CD4-positive, alpha-beta T cell (primary cell): ENCODE results near the gene TRMT112. TPM values are rescaled to one million over a fixed set of nuclear protein-coding genes. Genes with fewer than 3 reads are reported as not detected.
A peak's percentile ranks its signal among the peaks of the same experiment; 100 is the strongest.

Experiments used
- ATAC-seq: fragments of 200-7000 bp; cut with Tn5 transposase; one replicate; pipeline ENCODE4 v1.10.0; 2022; ENCODE audit warnings: mild to moderate bottlenecking; ENCODE audit not compliant: poor library complexity
- CTCF ChIA-PET: fragments of 350-600 bp; sonication (Branson Sonifier 250); formaldehyde crosslinking; loops from one replicate; lab custom pipeline; 2021; ENCODE audit warnings: antibody characterized with exemption, inconsistent platforms; lab: Charles Lee
- POLR2A ChIA-PET: fragments of 350-600 bp; sonication (Branson Sonifier 250); formaldehyde crosslinking; loops from one replicate; lab custom pipeline; 2021; ENCODE audit warnings: antibody characterized with exemption, inconsistent platforms; lab: Charles Lee
- DNase-seq, 14 experiments: peaks; one replicate each; pipeline ENCODE4 v3.0.0-alpha.2; 2013 to 2020; ENCODE audit warnings: mixed read lengths in 2 of 14
- H3K27ac ChIP-seq, 2 donors: one replicate each; pipeline versions ENCODE4 v1.5.1 to v1.7.0; 2013; ENCODE audit warnings: low read length in 2 of 2, low read depth in 1 of 2, mild to moderate bottlenecking in 1 of 2
- H3K27me3 ChIP-seq, 2 experiments: 1 replicate in 1 of 2; 2 replicates in 1 of 2; pipeline versions ENCODE4 v1.6.1 to v1.7.0; 2013; ENCODE audit warnings: low read length in 2 of 2, control low read depth in 1 of 2, mild to moderate bottlenecking in 1 of 2, moderate library complexity in 1 of 2; ENCODE audit not compliant: insufficient read depth in 2 of 2, control insufficient read depth in 1 of 2
- H3K36me3 ChIP-seq: one replicate; pipeline ENCODE4 v1.6.1; 2013; ENCODE audit warnings: low read length, control low read depth; ENCODE audit not compliant: insufficient read depth
- H3K4me1 ChIP-seq: one replicate; pipeline ENCODE4 v1.6.1; 2013; ENCODE audit warnings: low read length, control low read depth; ENCODE audit not compliant: insufficient read depth
- H3K4me3 ChIP-seq: one replicate; pipeline ENCODE4 v1.5.1; 2013; ENCODE audit warnings: mild to moderate bottlenecking, low read length, moderate library complexity
- H3K9me3 ChIP-seq, 2 experiments: 1 replicate in 1 of 2; 2 replicates in 1 of 2; pipeline versions ENCODE4 v1.6.1 to v1.7.0; 2013; ENCODE audit warnings: low read length in 2 of 2, mild to moderate bottlenecking in 2 of 2, control low read depth in 1 of 2, moderate library complexity in 1 of 2; ENCODE audit not compliant: control insufficient read depth in 1 of 2, insufficient read depth in 1 of 2
- H3K27ac Mint-ChIP-seq: one replicate; pipeline ENCODE4 v1.8.0; 2020; ENCODE audit warnings: mixed read lengths
- H3K27me3 Mint-ChIP-seq: one replicate; pipeline ENCODE4 v1.8.0; 2021; ENCODE audit warnings: mixed read lengths
- H3K36me3 Mint-ChIP-seq: one replicate; pipeline ENCODE4 v1.8.0; 2021; ENCODE audit warnings: low read depth, mixed read lengths
- H3K4me1 Mint-ChIP-seq: one replicate; pipeline ENCODE4 v1.8.0; 2021; ENCODE audit warnings: low read depth, mixed read lengths
- H3K4me3 Mint-ChIP-seq: one replicate; pipeline ENCODE4 v1.8.0; 2020; ENCODE audit warnings: mild to moderate bottlenecking, mixed read lengths
- H3K9me3 Mint-ChIP-seq: one replicate; pipeline ENCODE4 v1.8.0; 2020; ENCODE audit warnings: mixed read lengths
- intact Hi-C, 2 experiments: fragments of 100-400 bp; cut with DNase I in 1 of 2; cut with micrococcal nuclease in 1 of 2; formaldehyde crosslinking; loops; one replicate each; pipeline versions ENCODE4 v1.15.1 to v1.9.0; 2023 to 2025; cut with DNase I, micrococcal nuclease
- total RNA-seq, 174 experiments: library from RNA in 2 of 174; stranded (reverse) in 2 of 174; gene quantifications; one replicate each; pipeline ENCODE4 v1.2.3 and lab custom pipeline; 2021 to 2026
- TF ChIP-seq, protein P1 (sequence below): fragments of 200-600 bp; IDR thresholded peaks from one replicate; pipeline ENCODE4 v1.8.0; 2022; ENCODE audit warnings: antibody characterized with exemption, mild to moderate bottlenecking

TRMT112 gene
- total RNA-seq, 2 experiments from 2014 or later = 70.5 to 71.4 TPM

DNA sequence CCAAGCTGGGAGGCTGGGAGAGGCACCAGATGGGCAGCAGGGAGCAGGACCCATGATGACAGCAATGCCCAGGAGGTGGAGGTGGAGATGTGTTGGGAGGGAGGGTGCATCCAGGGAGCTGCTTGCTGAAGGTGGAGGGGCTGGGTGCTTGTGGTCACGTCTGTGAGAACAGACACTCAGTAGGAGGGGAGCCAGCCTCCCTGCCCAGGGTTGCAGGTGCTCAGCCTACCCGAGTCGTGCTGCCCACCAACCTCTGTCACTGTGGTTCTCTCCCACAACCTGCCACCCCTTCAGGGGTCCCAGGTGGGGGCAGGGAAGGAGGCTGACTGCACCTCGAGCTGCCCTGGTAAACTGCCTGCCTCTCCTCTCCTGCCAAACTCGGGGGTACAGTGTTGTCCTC, 6.0 kb upstream of the TRMT112 start:
- Mint-ChIP-seq H3K27ac (no peak overlapping the region), H3K9me3 (no peaks in the 10 kb centered on the region), H3K4me3 (no peak overlapping the region), H3K27me3 (no peaks in the 10 kb centered on the region), H3K4me1 (peaks cover 19% of the 10 kb centered on the region), H3K36me3 (peaks cover 27% of the 10 kb centered on the region)
- TF ChIP-seq, protein P1, sequence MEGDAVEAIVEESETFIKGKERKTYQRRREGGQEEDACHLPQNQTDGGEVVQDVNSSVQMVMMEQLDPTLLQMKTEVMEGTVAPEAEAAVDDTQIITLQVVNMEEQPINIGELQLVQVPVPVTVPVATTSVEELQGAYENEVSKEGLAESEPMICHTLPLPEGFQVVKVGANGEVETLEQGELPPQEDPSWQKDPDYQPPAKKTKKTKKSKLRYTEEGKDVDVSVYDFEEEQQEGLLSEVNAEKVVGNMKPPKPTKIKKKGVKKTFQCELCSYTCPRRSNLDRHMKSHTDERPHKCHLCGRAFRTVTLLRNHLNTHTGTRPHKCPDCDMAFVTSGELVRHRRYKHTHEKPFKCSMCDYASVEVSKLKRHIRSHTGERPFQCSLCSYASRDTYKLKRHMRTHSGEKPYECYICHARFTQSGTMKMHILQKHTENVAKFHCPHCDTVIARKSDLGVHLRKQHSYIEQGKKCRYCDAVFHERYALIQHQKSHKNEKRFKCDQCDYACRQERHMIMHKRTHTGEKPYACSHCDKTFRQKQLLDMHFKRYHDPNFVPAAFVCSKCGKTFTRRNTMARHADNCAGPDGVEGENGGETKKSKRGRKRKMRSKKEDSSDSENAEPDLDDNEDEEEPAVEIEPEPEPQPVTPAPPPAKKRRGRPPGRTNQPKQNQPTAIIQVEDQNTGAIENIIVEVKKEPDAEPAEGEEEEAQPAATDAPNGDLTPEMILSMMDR = no peak
- no peaks in the 10 kb centered on the region for H3K9me3 ChIP-seq
- DNase-seq (peak in 1 of 14 experiments; percentile 17), ATAC-seq (no peak)
- ChIA-PET POLR2A (no interaction called here), CTCF (no interaction called here)
- H3K4me1 ChIP-seq = peaks cover 13% of the 10 kb centered on the region
- no peaks in the 10 kb centered on the region for H3K27me3 ChIP-seq
- no peak overlapping the region for H3K4me3 ChIP-seq
- no peak overlapping the region for H3K27ac ChIP-seq
- intact Hi-C loops = no loop called here
- H3K36me3 ChIP-seq = peaks cover 18% of the 10 kb centered on the region

DNA sequence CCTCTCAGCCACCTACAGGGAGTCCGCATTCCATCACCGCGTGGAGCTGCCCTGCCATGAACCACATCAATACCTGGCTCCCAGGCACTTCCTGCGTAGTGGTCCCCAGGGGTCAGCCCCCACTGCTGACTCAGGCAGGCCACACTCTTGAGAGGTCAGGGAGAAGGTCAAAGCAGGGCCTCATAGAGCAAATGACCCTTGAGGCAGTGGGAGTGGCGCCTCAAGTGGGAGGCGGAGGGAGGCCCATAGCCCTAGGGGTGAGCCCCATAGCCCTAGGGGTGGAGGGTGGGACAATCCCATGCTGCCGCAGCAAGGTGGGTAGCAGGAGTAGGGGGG, 5.5 kb upstream of the TRMT112 start:
- no peaks in the 10 kb centered on the region for H3K9me3 Mint-ChIP-seq
- ATAC-seq (no peak), DNase-seq (peak in 1 of 14 experiments; percentile 19)
- TF ChIP-seq, protein P1 = no peak
- no peaks in the 10 kb centered on the region for H3K27me3 Mint-ChIP-seq
- H3K4me3 Mint-ChIP-seq = no peak overlapping the region
- H3K36me3 Mint-ChIP-seq = peaks cover 31% of the 10 kb centered on the region
- intact Hi-C loops = no loop called here
- ChIA-PET CTCF (no interaction called here), POLR2A (no interaction called here)
- peaks cover 23% of the 10 kb centered on the region for H3K4me1 Mint-ChIP-seq
- H3K4me3 ChIP-seq = no peak overlapping the region
- H3K27ac ChIP-seq = no peak overlapping the region
- no peaks in the 10 kb centered on the region for H3K9me3 ChIP-seq
- no peak overlapping the region for H3K27ac Mint-ChIP-seq
- H3K36me3 ChIP-seq = peaks cover 18% of the 10 kb centered on the region
- no peaks in the 10 kb centered on the region for H3K27me3 ChIP-seq
- peaks cover 17% of the 10 kb centered on the region for H3K4me1 ChIP-seq

DNA sequence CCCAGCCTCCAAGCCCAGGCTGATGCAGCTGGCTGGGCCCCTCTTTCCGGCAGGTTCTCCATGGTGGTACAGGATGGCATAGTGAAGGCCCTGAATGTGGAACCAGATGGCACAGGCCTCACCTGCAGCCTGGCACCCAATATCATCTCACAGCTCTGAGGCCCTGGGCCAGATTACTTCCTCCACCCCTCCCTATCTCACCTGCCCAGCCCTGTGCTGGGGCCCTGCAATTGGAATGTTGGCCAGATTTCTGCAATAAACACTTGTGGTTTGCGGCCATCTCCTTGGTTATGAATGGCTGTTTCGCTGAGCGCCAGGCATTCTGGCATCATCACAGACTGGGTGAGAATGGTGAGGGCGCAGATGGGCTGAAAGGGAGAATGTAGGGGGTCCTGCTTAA, 4.2 kb upstream of the TRMT112 start:
- CTCF ChIA-PET = no interaction called here
- Mint-ChIP-seq H3K36me3 (peaks cover 45% of the 10 kb centered on the region), H3K27ac (peak overlapping the region; percentile 98), H3K4me3 (peak overlapping the region; percentile 62), H3K9me3 (no peaks in the 10 kb centered on the region), H3K27me3 (no peaks in the 10 kb centered on the region), H3K4me1 (peaks cover 36% of the 10 kb centered on the region)
- TF ChIP-seq, protein P1 = no peak
- POLR2A ChIA-PET = no interaction called here
- H3K4me3 ChIP-seq = no peak overlapping the region
- DNase-seq (peak in 1 of 14 experiments; percentile 11), ATAC-seq (no peak)
- H3K9me3 ChIP-seq = no peaks in the 10 kb centered on the region
- peaks cover 27% of the 10 kb centered on the region for H3K4me1 ChIP-seq
- H3K36me3 ChIP-seq = peaks cover 18% of the 10 kb centered on the region
- no peaks in the 10 kb centered on the region for H3K27me3 ChIP-seq
- no peak overlapping the region for H3K27ac ChIP-seq
- intact Hi-C loops = no loop called here
